NCI-H146 treated with DMSO at 0.1 percent for 48 hours (cell line): ENCODE results near the gene PRPS1.
A peak's percentile ranks its signal among the peaks of the same experiment; 100 is the strongest.
"Not testable (repeated sequence)": the region's sequence is repeated elsewhere in the genome, so short reads cannot be mapped to it uniquely, and the experiment has no call there.

Experiments
- DNase-seq: peaks from one replicate; lab custom pipeline; 2025; ENCODE audit not compliant: unreplicated experiment; lab: John Stamatoyannopoulos, UW

PRPS1 gene

DNA sequence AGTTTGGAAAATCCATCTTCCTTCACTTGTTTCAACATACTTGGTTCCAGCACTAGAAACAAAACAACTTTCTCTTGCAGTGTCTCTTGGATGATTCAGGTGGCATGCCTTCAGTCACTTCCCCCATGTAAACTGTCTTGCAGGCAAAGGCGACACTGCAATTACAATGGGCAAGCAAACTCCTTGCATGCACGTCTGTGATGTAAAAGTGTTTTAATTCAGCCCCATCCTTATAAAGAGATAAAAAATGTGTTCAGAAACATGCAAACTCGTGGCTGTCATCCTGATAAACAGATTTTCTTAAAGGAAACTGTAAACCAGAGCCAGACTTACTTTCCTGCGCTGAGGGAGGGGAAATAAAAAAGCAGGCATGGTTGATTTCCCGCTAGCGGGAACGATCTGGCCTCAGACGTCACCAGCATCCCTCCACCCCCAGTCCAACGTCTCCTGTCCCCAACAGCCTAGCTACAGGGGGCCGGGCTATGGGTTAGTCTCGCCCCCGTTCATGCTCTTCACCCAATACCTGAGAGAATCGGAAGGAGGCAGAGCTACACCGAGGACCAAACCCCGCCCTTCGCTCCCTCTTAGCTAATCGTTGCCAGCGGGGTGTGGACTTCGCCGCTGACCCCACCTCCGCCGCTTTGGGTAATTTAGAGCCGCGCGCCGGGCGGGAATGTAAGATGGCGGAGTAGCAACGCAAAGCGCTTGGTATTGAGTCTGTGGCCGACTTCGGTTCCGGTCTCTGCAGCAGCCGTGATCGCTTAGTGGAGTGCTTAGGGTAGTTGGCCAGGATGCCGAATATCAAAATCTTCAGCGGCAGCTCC is at the start of gene PRPS1:
TSS of gene PRPS1 (plus strand) at position 673 of the 824 bp plus-strand sequence. CDS start at position 792, 119 bp downstream.
- DNase-seq: peak; percentile 89

DNA sequence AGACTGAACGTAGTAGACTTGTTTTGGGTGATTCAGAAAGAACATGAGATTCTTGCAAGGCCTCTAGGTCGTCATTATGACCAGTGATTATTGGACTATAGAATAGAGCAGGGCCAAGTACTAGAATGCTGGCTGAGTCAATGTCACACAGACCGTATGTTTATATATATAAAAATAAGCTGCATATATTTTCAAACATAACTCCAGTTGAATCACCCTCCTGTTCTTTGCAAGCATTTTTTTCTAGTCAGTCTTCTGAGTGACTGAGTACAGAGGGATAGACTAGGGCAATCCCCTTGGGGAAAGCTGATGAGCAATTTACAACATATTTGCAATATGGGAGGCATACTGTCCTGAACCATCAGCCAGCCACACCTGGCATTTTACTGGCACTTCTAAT is 48.4 kb upstream of the PRPS1 start:
- DNase-seq: no peak

DNA sequence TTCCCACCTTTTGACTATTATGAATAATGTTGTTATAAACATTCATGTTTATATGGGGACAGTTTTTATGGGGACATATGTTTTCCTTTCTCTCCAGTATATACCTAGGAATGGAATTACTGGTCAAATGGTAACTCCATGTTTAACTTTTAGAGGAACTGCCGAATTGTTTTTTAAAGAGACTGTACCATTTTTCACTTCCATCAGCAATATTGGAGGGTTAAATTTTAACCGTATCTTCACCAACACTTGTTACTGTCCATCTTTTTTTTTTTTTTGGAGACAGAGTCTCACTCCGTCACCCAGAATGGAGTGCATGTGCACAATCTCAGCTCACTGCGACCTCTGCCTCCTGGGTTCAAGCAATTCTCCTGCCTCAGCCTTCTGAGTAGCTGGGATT is 46.4 kb upstream of the PRPS1 start:
- no peak for DNase-seq

DNA sequence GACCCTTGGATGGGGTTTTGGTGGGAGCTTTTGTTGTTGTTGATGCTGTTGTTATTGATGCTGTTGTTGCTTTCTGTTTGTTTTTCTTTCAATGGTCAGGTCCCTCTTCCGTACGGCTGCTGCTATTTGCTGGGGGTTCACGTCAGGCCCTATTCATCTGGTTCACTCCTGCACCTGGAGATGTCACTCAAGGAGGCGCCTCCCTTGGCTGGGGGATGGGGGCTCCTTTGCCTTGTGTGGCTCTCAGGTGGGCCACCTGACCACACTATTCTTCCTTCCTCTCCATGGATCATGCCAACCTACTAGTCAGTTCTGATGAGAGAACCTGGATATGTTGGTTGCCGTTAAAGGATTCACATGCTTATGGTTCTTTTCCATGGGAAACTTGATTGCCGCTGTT is 39.1 kb upstream of the PRPS1 start:
- DNase-seq: no peak

DNA sequence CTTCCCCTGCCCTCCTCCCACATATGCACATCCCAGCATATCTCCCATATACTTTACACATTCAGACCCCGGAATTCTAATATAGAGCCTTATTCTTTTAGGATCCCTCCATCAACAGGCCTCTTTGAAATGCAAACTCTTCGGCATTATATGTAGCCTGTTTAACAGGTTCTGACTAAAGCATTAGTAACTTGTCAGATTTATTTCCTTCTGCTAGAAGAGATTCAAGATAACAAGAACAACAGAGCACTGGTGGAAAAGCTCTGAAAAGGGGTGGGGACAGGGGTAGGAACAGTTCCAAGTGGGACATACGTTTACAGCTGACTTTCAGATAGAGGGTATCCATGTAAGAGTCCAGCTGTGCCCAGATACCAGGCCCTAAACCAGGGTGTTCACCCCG is 31.7 kb upstream of the PRPS1 start:
- DNase-seq: no peak

DNA sequence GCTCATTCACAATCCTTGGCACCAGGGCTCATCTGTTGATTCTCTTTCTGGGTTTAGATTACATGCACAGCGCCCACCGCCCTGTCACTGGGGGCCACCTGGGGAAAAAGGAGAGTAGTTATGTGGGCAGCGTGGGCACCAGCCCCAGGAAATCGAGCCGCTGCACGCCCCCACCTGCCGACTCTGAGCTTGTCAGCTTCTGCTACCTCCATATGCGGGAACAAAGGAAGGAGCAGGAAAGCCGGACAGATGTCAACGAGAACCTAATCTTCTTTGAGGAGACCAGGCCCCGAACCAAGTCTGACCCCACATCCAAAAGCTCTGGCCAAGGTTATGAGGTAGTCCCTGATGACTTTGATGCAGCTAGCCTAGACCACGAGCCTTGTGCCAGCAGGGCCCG is 31.0 kb upstream of the PRPS1 start:
- no peak for DNase-seq

DNA sequence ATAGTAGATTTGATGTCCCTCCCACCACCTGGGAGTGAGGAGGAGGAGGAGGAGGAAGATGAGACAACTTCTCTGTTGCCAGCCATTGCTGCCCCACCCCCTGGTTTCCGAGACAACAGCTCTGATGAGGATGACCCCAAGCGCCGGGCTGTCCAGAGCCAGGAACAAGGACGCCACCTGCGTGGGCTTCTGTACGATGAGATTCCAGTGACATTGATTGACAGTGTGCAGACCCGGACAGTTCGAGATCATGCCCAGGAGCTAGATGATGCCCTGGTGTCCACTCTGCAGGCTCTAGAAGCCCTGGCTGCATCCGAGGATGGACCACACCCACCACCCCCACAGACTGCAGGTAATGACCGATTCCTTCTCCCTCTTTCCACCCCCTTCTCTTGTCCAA is 30.5 kb upstream of the PRPS1 start:
- DNase-seq: no peak

DNA sequence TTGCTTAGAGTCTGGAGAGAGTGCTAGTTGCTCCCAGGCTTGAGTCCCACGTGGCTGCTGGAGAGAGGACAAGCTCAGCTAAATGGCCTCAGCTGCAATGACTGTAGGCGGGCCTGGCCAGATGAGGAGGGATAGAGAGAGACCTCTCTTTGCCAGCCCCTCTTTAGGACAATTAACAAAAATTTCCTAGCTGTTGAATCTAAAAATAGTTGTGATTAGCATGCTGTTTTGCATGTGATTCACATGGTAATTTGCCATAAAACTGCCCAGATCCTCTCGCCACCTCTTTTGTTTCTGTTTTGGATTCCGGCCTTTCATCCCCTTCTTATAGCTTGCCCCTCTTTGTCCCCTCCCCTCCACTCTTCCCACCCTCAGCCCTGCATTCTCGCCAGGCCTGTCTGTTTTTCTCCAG is 28.9 kb upstream of the PRPS1 start:
- DNase-seq: no peak

DNA sequence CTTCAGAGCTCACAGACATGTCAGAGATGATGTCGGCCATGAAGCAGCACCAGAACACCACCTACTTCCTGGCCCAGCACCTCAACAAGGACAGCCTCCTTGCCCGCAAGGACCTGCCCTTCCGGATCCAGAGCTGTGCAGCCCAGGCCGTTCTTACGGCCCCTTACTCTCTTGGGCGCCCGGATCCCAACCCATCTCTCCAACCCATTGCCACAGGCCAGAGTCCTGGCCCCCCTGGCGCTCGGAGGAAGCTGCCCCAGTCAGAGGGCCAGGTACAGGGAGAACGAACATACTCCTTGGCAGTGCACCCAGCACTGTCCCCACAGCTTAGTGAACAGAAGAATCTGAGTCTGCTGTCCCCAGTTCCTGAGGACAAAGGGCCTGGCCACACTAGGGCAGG is 27.9 kb upstream of the PRPS1 start:
- DNase-seq: no peak

DNA sequence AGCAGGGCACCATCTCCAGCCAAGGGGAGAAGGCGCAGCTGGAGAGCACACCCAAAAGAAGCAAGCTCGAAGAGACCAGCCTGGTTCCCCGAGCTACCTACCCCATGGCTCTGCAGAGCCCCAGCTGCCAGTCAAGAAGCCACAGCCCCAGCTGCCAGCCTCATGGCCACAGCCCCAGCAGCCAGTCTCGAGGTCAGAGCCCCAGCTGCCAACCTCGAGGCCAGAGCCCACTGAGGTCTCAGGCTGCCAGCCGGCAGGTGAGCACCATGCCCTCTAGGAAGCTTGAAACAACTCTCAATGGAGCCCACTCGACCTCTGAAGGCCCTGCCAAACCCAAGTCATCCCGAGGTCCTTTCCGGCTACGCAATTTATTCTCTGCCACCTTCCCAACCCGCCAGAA is 27.0 kb upstream of the PRPS1 start:
- no peak for DNase-seq

DNA sequence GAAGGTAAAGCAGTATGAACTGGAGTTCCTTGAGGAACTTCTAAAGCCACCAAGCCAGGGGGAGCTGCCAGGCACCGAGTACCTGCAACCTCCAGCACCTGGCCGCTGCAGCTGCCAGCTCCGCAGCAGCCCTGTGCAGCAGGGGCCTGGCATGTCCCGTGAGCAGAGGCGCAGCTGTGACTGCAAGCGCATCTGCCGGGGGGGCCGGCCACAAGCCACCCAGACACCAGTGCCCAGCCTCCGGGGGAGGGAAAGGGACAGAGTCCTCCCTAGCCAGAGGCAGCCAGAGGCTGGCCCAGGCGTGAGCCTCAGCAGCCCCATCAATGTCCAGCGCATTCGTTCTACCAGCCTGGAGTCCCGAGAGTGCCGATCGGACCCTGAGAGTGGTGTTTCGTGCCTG is 26.6 kb upstream of the PRPS1 start:
- DNase-seq: no peak

DNA sequence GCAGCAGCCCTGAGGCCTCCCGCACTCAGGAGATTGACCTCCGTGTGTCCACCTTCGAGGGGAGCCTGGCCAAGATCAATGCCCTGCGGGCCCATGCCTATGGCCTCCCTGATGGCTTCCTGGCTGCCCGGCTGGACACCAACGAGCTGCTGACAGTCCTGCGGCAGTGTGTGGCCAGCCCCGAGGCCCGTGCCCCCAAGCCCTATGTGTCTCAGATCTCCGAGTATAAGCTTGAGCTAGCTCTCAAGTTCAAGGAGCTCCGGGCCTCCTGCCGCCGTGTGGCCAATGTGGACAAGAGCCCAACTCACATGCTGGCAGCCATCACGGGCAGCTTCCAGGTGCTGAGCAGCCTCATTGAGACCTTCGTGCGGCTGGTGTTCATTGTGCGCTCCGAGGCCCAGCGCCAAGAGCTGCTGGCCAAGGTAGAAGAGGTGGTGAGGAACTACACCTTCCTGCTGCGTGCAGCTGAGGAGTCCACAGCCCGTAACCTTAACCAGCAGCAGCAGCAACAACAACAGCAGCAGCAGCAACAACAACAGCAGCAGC is 25.5 kb upstream of the PRPS1 start:
- no peak for DNase-seq

DNA sequence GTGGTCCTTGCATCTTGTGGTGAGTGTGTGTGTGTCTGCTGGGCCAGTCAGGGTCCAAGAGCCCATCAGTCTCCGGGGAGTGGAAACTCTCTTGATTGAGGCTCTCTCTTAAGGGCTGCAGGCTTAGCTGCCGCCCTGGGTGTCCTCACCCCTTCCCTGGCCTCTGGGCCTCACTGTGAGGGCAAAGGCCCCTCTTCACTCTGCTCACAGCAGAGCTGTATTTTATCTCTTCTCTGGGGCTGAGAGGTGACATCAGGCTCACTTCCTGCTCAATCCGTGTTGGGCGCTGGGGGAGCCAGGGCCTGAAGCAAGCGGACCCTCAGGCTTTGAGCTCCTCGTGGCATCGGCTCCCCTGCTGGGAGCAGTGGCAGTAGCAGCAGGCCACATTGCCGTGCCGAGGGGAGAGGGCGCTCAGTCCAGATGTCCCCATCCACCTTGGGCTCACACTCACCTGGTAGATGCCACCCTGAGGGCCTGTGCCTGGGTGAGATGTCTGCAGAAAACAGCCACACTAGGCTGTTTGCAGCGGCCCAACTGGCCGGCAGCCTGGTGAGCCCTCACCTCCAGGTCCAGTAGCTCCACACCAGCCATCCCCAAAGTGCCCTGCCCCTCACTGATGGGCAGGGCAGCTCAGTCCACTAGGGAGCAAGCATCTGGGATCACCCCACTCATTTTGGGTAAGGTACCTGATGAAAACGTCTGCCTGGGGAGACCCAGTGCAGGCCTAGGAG is 24.7 kb upstream of the PRPS1 start:
- DNase-seq: no peak

DNA sequence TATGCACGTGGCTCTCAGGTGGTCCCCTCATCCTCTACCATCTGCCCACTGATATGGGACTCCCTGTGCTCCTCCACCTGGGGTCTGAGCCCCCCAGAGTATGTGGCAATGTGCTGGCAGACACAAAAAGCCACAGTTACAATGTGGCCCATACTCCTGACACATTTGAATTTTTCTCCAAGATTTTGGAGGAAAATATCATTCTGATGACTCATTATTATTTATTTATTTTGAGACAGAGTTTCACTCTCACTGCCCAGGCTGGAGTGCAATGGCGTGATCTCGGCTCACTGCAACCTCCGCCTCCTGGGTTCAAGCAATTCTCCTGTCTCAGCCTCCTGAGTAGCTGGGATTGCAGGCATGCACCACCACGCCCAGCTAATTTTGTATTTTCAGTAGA is 19.2 kb upstream of the PRPS1 start:
- DNase-seq: not testable (repeated sequence)

DNA sequence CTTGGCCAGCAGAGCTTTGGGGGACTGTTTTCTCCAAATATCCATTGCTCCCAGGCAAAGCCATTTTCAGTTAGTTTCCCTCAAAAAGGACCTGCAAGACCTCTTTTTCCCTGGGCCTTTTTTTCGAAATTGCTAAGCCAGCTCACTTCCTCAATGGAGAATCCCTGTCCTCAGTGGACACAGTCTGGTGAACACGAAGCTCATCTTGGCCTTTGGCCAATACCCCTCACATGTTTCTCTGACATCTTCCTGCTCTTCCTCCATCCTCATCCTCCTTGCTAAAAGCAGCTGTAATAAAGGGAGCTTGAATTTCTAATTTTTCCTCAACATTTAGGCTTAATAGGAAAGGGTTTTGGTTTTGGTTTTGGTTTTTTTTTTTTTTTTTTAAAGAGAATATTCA is 17.6 kb upstream of the PRPS1 start:
- no peak for DNase-seq

DNA sequence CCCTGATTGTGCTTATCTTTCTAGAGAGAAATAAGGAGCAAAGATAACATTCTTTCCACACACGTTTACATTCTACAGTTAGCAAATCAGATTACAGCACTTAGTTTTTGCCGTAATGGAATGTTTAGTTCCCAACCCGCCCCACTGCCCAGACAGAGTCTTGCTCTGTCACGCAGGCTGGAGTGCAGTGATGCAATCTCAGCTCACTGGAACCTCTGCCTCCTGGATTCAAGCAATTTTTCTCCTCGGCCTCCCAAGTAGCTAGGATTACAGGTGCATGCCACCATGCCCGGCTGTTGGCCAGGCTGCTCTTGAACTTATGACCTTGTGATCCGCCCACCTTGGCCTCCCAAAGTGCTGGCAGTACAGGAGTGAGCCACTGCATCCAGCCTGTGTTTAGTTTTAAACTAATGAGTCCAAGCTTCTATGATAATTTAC is 8.4 kb upstream of the PRPS1 start:
- DNase-seq: no peak

DNA sequence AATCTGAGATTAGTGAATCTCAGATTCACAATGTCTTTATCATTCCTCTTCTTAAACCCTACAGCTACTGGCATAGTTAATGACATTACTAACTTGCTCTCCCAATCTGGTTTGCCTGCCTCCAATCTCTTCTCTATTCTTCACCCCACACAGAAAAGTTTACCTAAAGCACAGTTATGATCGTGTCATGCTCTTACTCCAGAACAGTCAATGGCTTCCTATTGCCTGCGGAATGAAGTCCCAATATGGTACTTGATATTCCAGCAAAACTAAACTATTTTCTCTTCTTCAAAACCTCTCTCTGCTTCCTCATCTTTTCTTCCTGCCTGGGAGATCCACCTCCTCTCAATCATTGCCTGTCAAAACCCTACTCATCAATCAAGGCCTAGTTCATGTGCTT is 3.4 kb upstream of the PRPS1 start:
- no peak for DNase-seq

DNA sequence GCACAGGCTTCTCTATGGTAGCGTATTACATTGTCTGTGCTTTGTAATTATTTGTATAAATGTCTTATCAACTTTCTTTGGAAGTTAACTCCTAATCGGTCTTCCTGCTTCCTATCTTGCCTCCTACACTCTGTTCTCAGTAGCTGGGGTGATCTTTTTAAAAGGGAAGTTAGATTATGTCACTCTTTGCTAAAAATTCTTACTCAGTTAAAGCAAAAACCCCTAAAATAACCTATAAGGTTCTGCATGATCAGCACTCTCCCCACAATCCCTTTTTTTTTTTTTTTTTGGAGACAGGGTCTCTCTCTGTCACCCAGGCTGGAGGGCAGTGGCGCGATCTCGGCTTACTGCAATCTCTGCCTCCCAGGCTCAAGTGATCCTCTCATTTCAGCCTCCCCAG is 2.6 kb upstream of the PRPS1 start:
- no peak for DNase-seq

DNA sequence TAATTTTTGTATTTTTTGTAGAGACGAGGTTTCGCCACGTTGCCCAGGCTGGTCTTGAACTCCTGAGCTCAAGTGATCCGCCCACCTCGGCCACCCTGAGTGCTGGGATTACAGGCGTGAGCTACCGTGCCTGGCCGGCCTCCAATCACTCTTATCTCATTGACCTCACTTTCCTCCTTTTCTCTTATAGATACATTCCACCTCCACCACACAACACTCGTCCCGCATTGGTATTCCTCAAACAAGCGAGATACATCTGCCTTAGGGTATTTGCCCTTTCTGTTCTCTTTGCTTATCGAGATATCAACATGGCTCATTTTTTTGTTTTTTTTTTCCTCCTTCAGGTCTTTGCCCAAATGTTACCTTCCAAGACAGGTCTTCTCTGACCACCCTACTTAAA is 1.8 kb upstream of the PRPS1 start:
- DNase-seq: no peak

DNA sequence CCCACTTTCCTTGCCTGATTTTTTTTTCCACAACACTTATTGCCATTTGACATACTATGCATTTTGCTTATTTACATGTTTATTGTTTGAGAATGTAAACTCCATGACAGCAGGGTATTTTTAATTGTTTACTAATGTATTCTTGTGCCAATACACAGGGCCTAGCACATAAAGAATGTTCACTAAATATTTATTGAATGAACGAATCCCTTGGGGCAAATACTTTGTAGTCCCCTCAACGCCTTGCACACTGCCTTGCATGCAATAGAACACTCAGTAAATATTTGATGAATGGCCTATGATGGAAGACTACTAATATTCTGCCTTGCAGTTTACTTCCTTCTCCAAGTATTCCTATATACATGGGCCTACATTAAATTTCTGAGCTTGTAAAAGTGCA is 1.4 kb upstream of the PRPS1 start:
- no peak for DNase-seq

DNA sequence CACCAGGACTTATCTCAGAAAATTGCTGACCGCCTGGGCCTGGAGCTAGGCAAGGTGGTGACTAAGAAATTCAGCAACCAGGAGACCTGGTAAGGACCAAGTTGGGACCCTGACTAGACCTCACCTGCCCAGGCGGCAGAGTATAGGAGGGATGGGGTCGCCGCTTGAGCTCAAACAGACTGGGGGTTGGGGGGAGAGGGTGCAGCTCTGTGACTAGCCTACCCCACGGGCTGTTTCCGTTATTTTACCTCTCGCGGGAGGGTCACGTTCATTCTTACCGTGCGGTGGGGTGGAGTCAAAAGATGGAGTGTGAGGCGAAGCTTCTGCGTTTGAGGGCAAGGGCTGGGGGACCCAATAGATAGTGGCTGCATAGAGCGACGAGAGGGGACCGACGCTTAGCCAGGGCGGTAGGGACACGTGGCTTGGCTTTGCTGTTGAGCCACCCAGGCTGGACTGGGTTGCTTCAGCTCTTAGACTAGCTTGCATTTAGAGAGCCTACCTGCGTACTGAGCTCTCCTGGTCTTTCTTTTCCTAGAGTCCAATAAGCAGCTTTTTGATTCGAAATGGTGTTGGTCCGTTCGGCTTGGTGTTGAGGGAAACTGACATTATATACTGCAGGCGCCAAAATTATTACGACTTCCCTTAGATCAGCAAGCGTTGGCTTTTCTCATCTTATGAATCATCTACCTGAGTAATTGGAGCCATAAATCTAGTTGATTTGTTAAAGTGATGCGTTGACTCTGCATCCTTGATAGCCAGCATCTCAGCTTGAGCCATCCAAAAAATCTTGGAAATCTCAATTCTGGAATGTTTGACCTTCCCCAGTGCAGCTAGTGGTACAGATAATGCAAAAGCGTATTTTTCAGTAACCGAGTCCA is 591 bp downstream of the PRPS1 start:
- peak; percentile 9 for DNase-seq
